K562 (cell line): ENCODE data around the gene OR51L1.

Experiments
- CEBPB ChIP-seq: fragments of 450-650 bp; IDR thresholded peaks from 2 replicates; pipeline ENCODE4 v1.6.1; 2016; ENCODE audit warnings: missing genetic modification characterization, missing compliant biosample characterization
- EHMT2 ChIP-seq: fragments of 450-650 bp; IDR thresholded peaks from 2 replicates; pipeline ENCODE4 v1.6.1; 2018; ENCODE audit warnings: antibody characterized with exemption
- GABPB1 ChIP-seq: sonication (generic); formaldehyde crosslinking; IDR thresholded peaks from 2 replicates; pipeline ENCODE4 v1.8.0; 2022; ENCODE audit warnings: mild to moderate bottlenecking, missing genetic modification reagents
- JUND ChIP-seq, 2 experiments: IDR thresholded peaks; 2 replicates in 1 of 2; 3 replicates in 1 of 2; pipeline ENCODE4 v1.6.1; 2011; ENCODE audit warnings: borderline replicate concordance in 2 of 2, low read depth in 2 of 2, low read length in 2 of 2, improper control_type of control experiment in 1 of 2, missing biosample characterization in 1 of 2, missing genetic modification characterization in 1 of 2, missing genetic modification reagents in 1 of 2
- TAF1 ChIP-seq: IDR thresholded peaks from 2 replicates; pipeline ENCODE4 v1.6.1; 2011; ENCODE audit warnings: mild to moderate bottlenecking, low read length, moderate library complexity; ENCODE audit not compliant: insufficient read depth, control insufficient read depth, severe bottlenecking; ENCODE audit errors: extremely low read depth
- TBP ChIP-seq: optimal IDR thresholded peaks from 2 replicates; pipeline ENCODE3; 2011; ENCODE audit warnings: low read depth, low read length, improper control_type of control experiment
- U2AF2 ChIP-seq: fragments of 200-400 bp; formaldehyde crosslinking; optimal IDR thresholded peaks from 2 replicates; pipeline ENCODE3; 2017; ENCODE audit warnings: low read depth, mild to moderate bottlenecking, low read length
- ZNF3 ChIP-seq: fragments of 250-450 bp; sonication (Bioruptor Pico); IDR thresholded peaks from 2 replicates; pipeline ENCODE4 v1.5.0; 2021; ENCODE audit warnings: mild to moderate bottlenecking, moderate library complexity
- ZNF384 ChIP-seq: IDR thresholded peaks from 2 replicates; pipeline ENCODE4 v1.6.1; 2012; ENCODE audit warnings: low read depth, low read length, improper control_type of control experiment
- ZNF444 ChIP-seq: fragments of 250-450 bp; sonication (Bioruptor Pico); IDR thresholded peaks from 2 replicates; pipeline ENCODE4 v1.4.0; 2020; ENCODE audit warnings: mild to moderate bottlenecking, moderate library complexity
- TF ChIP-seq, protein P1 (sequence below), 3 experiments: IDR thresholded peaks in 2 of 3; conservative IDR thresholded peaks in 1 of 3; 2 replicates each; pipeline ENCODE4 v1.5.1; 2011 to 2012; ENCODE audit warnings: low read length in 3 of 3, mild to moderate bottlenecking in 3 of 3, control low read depth in 2 of 3, improper control_type of control experiment in 1 of 3, inconsistent platforms in 1 of 3, low read depth in 1 of 3, mixed read lengths in 1 of 3, moderate library complexity in 1 of 3; ENCODE audit not compliant: insufficient read depth in 2 of 3
- TF ChIP-seq, protein P2 (sequence below): fragments of 200-400 bp; formaldehyde crosslinking; IDR thresholded peaks from 2 replicates; pipeline ENCODE4 v1.6.1; 2017; ENCODE audit warnings: mild to moderate bottlenecking, low read depth, low read length, moderate library complexity
- TF ChIP-seq, protein P3 (sequence below): fragments of 450-650 bp; conservative IDR thresholded peaks from 2 replicates; pipeline ENCODE4 v1.6.1; 2016; ENCODE audit warnings: missing genetic modification characterization, low read depth, mild to moderate bottlenecking, control low read depth, missing compliant biosample characterization
- TF ChIP-seq, protein P4 (sequence below): sonication (generic); formaldehyde crosslinking; IDR thresholded peaks from 2 replicates; pipeline ENCODE4 v1.8.1; 2023; ENCODE audit warnings: mild to moderate bottlenecking, missing genetic modification reagents

DNA sequence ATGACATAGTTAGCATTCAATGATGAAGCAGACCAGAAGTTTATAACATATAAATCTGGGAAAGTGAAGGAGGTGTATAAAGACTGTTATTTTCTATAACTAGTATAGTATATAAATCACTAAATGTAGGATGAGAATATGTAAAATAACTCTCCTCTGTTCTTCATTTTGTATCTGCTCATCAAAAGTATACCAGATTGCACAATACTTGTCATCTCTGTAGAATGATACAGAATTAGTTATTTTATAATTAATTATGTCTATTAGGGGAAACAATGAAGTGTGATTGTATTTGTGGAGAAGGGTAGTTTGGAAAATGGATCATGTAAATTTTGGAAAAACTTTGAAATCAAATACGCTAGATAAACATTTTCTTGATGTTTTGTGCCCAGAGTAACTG lies 18.4 kb downstream of the OR51L1 start:
- TF ChIP-seq TBP (no peak), GABPB1 (CRISPR knock-in tag) (no peak), EHMT2 (no peak), ZNF3 (CRISPR knock-in tag) (no peak), CEBPB (tag) (peak; percentile 73), ZNF444 (CRISPR knock-in tag) (no peak), JUND (IDR thresholded peaks at IDR 0.05; ENCODE audit: borderline replicate concordance, low read depth, low read length) (no peak), JUND (tag; IDR thresholded peaks at IDR 0.05; ENCODE audit: borderline replicate concordance, low read depth, low read length) (no peak), U2AF2 (no peak), ZNF384 (no peak), TAF1 (no peak)
- TF ChIP-seq, protein P1, sequence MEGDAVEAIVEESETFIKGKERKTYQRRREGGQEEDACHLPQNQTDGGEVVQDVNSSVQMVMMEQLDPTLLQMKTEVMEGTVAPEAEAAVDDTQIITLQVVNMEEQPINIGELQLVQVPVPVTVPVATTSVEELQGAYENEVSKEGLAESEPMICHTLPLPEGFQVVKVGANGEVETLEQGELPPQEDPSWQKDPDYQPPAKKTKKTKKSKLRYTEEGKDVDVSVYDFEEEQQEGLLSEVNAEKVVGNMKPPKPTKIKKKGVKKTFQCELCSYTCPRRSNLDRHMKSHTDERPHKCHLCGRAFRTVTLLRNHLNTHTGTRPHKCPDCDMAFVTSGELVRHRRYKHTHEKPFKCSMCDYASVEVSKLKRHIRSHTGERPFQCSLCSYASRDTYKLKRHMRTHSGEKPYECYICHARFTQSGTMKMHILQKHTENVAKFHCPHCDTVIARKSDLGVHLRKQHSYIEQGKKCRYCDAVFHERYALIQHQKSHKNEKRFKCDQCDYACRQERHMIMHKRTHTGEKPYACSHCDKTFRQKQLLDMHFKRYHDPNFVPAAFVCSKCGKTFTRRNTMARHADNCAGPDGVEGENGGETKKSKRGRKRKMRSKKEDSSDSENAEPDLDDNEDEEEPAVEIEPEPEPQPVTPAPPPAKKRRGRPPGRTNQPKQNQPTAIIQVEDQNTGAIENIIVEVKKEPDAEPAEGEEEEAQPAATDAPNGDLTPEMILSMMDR (IDR thresholded peaks at IDR 0.05 in 2 of 3, conservative IDR thresholded peaks at IDR 0.05 in 1 of 3; ENCODE audit: insufficient read depth in 2 of 3, low read depth in 1 of 3, low read length in 3 of 3), result no peak
- TF ChIP-seq, protein P2, sequence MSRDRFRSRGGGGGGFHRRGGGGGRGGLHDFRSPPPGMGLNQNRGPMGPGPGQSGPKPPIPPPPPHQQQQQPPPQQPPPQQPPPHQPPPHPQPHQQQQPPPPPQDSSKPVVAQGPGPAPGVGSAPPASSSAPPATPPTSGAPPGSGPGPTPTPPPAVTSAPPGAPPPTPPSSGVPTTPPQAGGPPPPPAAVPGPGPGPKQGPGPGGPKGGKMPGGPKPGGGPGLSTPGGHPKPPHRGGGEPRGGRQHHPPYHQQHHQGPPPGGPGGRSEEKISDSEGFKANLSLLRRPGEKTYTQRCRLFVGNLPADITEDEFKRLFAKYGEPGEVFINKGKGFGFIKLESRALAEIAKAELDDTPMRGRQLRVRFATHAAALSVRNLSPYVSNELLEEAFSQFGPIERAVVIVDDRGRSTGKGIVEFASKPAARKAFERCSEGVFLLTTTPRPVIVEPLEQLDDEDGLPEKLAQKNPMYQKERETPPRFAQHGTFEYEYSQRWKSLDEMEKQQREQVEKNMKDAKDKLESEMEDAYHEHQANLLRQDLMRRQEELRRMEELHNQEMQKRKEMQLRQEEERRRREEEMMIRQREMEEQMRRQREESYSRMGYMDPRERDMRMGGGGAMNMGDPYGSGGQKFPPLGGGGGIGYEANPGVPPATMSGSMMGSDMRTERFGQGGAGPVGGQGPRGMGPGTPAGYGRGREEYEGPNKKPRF, result no peak
- TF ChIP-seq, protein P3, sequence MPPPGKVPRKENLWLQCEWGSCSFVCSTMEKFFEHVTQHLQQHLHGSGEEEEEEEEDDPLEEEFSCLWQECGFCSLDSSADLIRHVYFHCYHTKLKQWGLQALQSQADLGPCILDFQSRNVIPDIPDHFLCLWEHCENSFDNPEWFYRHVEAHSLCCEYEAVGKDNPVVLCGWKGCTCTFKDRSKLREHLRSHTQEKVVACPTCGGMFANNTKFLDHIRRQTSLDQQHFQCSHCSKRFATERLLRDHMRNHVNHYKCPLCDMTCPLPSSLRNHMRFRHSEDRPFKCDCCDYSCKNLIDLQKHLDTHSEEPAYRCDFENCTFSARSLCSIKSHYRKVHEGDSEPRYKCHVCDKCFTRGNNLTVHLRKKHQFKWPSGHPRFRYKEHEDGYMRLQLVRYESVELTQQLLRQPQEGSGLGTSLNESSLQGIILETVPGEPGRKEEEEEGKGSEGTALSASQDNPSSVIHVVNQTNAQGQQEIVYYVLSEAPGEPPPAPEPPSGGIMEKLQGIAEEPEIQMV (tag), result no peak
- TF ChIP-seq, protein P4, sequence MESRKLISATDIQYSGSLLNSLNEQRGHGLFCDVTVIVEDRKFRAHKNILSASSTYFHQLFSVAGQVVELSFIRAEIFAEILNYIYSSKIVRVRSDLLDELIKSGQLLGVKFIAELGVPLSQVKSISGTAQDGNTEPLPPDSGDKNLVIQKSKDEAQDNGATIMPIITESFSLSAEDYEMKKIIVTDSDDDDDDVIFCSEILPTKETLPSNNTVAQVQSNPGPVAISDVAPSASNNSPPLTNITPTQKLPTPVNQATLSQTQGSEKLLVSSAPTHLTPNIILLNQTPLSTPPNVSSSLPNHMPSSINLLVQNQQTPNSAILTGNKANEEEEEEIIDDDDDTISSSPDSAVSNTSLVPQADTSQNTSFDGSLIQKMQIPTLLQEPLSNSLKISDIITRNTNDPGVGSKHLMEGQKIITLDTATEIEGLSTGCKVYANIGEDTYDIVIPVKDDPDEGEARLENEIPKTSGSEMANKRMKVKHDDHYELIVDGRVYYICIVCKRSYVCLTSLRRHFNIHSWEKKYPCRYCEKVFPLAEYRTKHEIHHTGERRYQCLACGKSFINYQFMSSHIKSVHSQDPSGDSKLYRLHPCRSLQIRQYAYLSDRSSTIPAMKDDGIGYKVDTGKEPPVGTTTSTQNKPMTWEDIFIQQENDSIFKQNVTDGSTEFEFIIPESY (CRISPR knock-in tag), result no peak
